HCT116 (cell line): ENCODE data around the gene KIF26A. TPM values are rescaled to one million over a fixed set of nuclear protein-coding genes. Genes with fewer than 3 reads are reported as not detected.
"Not testable (repeated sequence)": the region's sequence is repeated elsewhere in the genome, so short reads cannot be mapped to it uniquely, and the experiment has no call there.

Experiments used
- ATAC-seq: fragments of 200-7000 bp; cut with Tn5 transposase; 2 replicates; pipeline ENCODE4 v1.9.1; 2020; ENCODE audit warnings: mild to moderate bottlenecking, moderate library complexity
- BruUV-seq: library from RNA; stranded (reverse); fragments of 400-500 nt; replicated peaks from 2 replicates; lab custom pipeline; 2021; lab: Mats Ljungman, UMichigan
- CTCF ChIA-PET: fragments of 300-600 bp; sonication (Branson Sonifier 250); formaldehyde crosslinking; loops from one replicate; lab custom pipeline; 2021; ENCODE audit warnings: antibody characterized with exemption; lab: Charles Lee
- POLR2A ChIA-PET: fragments of 300-600, 350-600 bp; sonication (Branson Sonifier 250); formaldehyde crosslinking; loops from one replicate; lab custom pipeline; 2021; ENCODE audit warnings: antibody characterized with exemption; lab: Charles Lee
- RAD21 ChIA-PET, 2 experiments: fragments of 300-600 bp; sonication (Branson Sonifier 250); formaldehyde crosslinking; loops; one replicate each; lab custom pipeline; 2023; ENCODE audit warnings: low total read pairs in 2 of 2; ENCODE audit not compliant: uncharacterized antibody in 2 of 2, unreplicated experiment in 2 of 2, low non-redundant PET in 1 of 2; lab: Charles Lee
- DNase-seq: peaks from one replicate; pipeline ENCODE4 v3.0.0-alpha.2; 2010; ENCODE audit warnings: low read depth, low spot score
- H2AFZ ChIP-seq: fragments of 200-600 bp; shearing (Covaris generic), sonication (generic); 2 replicates; pipeline ENCODE4 v1.6.1; 2017; ENCODE audit warnings: low read depth, mixed run types, mixed read lengths, antibody characterized with exemption, low read length; ENCODE audit not compliant: poor library complexity, severe bottlenecking
- H3K27ac ChIP-seq: 2 replicates; pipeline ENCODE4 v1.5.1; 2012; ENCODE audit warnings: low read depth, low read length
- H3K27me3 ChIP-seq: fragments of 200-600 bp; sonication (generic); 2 replicates; pipeline ENCODE4 v1.6.1; 2016; ENCODE audit warnings: mixed run types, low read length, mixed read lengths; ENCODE audit not compliant: insufficient read depth
- H3K36me3 ChIP-seq, 2 experiments: fragments of 200-500 bp in 1 of 2; fragments of 200-600 bp in 1 of 2; sonication (Bioruptor generic) in 1 of 2; sonication (generic) in 1 of 2; 2 replicates each; pipeline versions ENCODE4 v1.5.1 to v1.6.1; 2014 to 2016; ENCODE audit warnings: low read length in 2 of 2, inconsistent platforms in 1 of 2, mixed read lengths in 1 of 2, mixed run types in 1 of 2; ENCODE audit not compliant: insufficient read depth in 2 of 2, control insufficient read depth in 1 of 2
- H3K4me1 ChIP-seq, 2 experiments: fragments of 200-600 bp in 1 of 2; sonication (generic) in 1 of 2; 2 replicates each; pipeline versions ENCODE4 v1.5.1 to v1.6.1; 2012 to 2017; ENCODE audit warnings: low read length in 2 of 2, inconsistent platforms in 1 of 2, mild to moderate bottlenecking in 1 of 2, mixed read lengths in 1 of 2, mixed run types in 1 of 2, moderate library complexity in 1 of 2; ENCODE audit not compliant: insufficient read depth in 2 of 2, control insufficient read depth in 1 of 2
- H3K4me2 ChIP-seq: fragments of 200-600 bp; sonication (generic); 2 replicates; pipeline ENCODE4 v1.6.1; 2017; ENCODE audit warnings: mixed run types, low read length, mixed read lengths
- H3K4me3 ChIP-seq, 2 experiments: fragments of 200-600 bp in 1 of 2; sonication (generic) in 1 of 2; replicated peaks in 1 of 2; 2 replicates each; pipeline ENCODE4 v1.5.1; 2011 to 2016; ENCODE audit warnings: low read length in 2 of 2, control low read depth in 1 of 2, low read depth in 1 of 2, mild to moderate bottlenecking in 1 of 2, mixed read lengths in 1 of 2, mixed run types in 1 of 2
- H3K79me2 ChIP-seq: fragments of 200-600 bp; sonication (generic); 2 replicates; pipeline ENCODE4 v1.6.1; 2017; ENCODE audit warnings: mild to moderate bottlenecking, mixed run types, low read length, moderate library complexity, mixed read lengths; ENCODE audit not compliant: insufficient read depth
- H3K9ac ChIP-seq: fragments of 200-600 bp; sonication (generic); 2 replicates; pipeline ENCODE4 v1.6.1; 2016; ENCODE audit warnings: low read length, mixed read lengths
- H3K9me2 ChIP-seq: fragments of 200-600 bp; sonication (generic), shearing (Covaris generic); 2 replicates; pipeline ENCODE4 v1.6.1; 2017; ENCODE audit warnings: mixed run types, mild to moderate bottlenecking, moderate library complexity; ENCODE audit not compliant: insufficient read depth
- H3K9me3 ChIP-seq, 2 experiments: fragments of 200-500 bp in 1 of 2; fragments of 200-600 bp in 1 of 2; sonication (Bioruptor generic) in 1 of 2; sonication (generic) in 1 of 2; 2 replicates each; pipeline ENCODE4 v1.6.1; 2014 to 2017; ENCODE audit warnings: low read length in 2 of 2, mixed read lengths in 2 of 2, inconsistent platforms in 1 of 2, low read depth in 1 of 2, mild to moderate bottlenecking in 1 of 2, mixed run types in 1 of 2, moderate library complexity in 1 of 2; ENCODE audit not compliant: control insufficient read depth in 1 of 2, insufficient read depth in 1 of 2
- H4K20me1 ChIP-seq: fragments of 200-600 bp; sonication (generic), shearing (Covaris generic); 2 replicates; pipeline ENCODE4 v1.6.1; 2017; ENCODE audit warnings: mixed run types, mild to moderate bottlenecking, moderate library complexity; ENCODE audit not compliant: insufficient read depth
- CBX3 ChIP-seq: IDR thresholded peaks from 2 replicates; pipeline ENCODE4 v1.6.1; 2012; ENCODE audit warnings: low read depth
- CEBPB ChIP-seq: IDR thresholded peaks from 2 replicates; pipeline ENCODE4 v1.6.1; 2012; ENCODE audit warnings: low read depth
- ELF1 ChIP-seq: IDR thresholded peaks from 2 replicates; pipeline ENCODE4 v1.6.1; 2012; ENCODE audit warnings: low read depth, borderline replicate concordance
- MAX ChIP-seq: IDR thresholded peaks from 2 replicates; pipeline ENCODE4 v1.6.1; 2012
- POLR2AphosphoS5 ChIP-seq: IDR thresholded peaks from 2 replicates; pipeline ENCODE4 v1.6.1; 2011; ENCODE audit warnings: mild to moderate bottlenecking, low read depth, low read length, moderate library complexity
- SP1 ChIP-seq: IDR thresholded peaks from 2 replicates; pipeline ENCODE4 v1.6.1; 2012; ENCODE audit warnings: low read depth
- YY1 ChIP-seq: IDR thresholded peaks from 2 replicates; pipeline ENCODE4 v1.6.1; 2011; ENCODE audit warnings: low read length, low read depth, moderate library complexity, mild to moderate bottlenecking; ENCODE audit not compliant: insufficient replicate concordance; ENCODE audit errors: extremely low read depth
- ZBTB33 ChIP-seq: IDR thresholded peaks from 2 replicates; pipeline ENCODE4 v1.6.1; 2011; ENCODE audit warnings: mild to moderate bottlenecking, low read length, moderate library complexity; ENCODE audit not compliant: insufficient replicate concordance; ENCODE audit errors: extremely low read depth
- intact Hi-C: fragments of 100-400 bp; cut with micrococcal nuclease; formaldehyde crosslinking; loops from 2 replicates; pipeline ENCODE4 v1.10.0; 2022
- total RNA-seq: library from RNA; stranded (reverse); gene quantifications from one replicate; pipeline ENCODE4 v1.2.1, GENCODE V29; 2021; ENCODE audit not compliant: unreplicated experiment

KIF26A gene
- total RNA-seq, 1 experiment from 2014 or later, result 10.2 TPM

- intact Hi-C loops, POLR2A ChIA-PET, H4K20me1 ChIP-seq, H3K9ac ChIP-seq, H3K27me3 ChIP-seq, BruUV-seq, H3K36me3 ChIP-seq, H2AFZ ChIP-seq, H3K79me2 ChIP-seq, H3K9me2 ChIP-seq: not testable (repeated sequence)
- CTCF ChIA-PET, result interaction anchor here (0.7 kb wide), 1 partner anchor 500 kb away, joined by 3 read pairs; no protein-coding TSS in a partner anchor
- DNase-seq (peak; percentile 69), ATAC-seq (peak; percentile 67)
- peak; percentile 39; the same call in 1 of the 2 replicates for TF ChIP-seq MAX
- TF ChIP-seq POLR2AphosphoS5, result 0 out of 2 replicates have a peak, but pooled peaks have one; percentile 25
- Histone ChIP-seq H3K9me3 (peaks cover 0 to 10% of the 10 kb centered on the region in 2 experiments; a peak in 1 of 4 replicates), H3K4me1 (peaks cover 15 to 24% of the 10 kb centered on the region in 2 experiments), H3K4me3 (peak overlapping the region; percentile 5 to 30; a peak in 3 of 4 replicates), H3K4me2 (peak overlapping the region; percentile 65), H3K27ac (peak overlapping the region; percentile 60; the same call in 1 of the 2 replicates)
- RAD21 ChIA-PET, result interaction anchor here (0.7 to 1.1 kb wide), 3 partner anchors 117 to 339 kb away, joined by 3 to 4 read pairs (median 3); no protein-coding TSS in a partner anchor
These were observed 87.1 kb downstream of the KIF26A start for GRCh38 chr14:104225278-104226190.

- DNase-seq (no peak), ATAC-seq (no peak)
- Histone ChIP-seq H3K79me2 (no peaks in the 10 kb centered on the region), H3K27me3 (no peaks in the 10 kb centered on the region), H3K36me3 (no peaks in the 10 kb centered on the region), H3K9ac (no peak overlapping the region), H3K9me2 (no peaks in the 10 kb centered on the region), H3K4me1 (peaks cover 15 to 24% of the 10 kb centered on the region in 2 experiments), H3K27ac (no peak overlapping the region)
- ChIA-PET CTCF (no interaction called here), POLR2A (no interaction called here)
- TF ChIP-seq MAX, result no peak
- TF ChIP-seq ZBTB33, result no peak
- no peak for TF ChIP-seq YY1
- no peak for TF ChIP-seq CBX3
- no peak for TF ChIP-seq SP1
- no peak for TF ChIP-seq ELF1
- TF ChIP-seq CEBPB, result no peak
- TF ChIP-seq, all 23 proteins: peak for 0
- peaks cover 0 to 12% of the 10 kb centered on the region in 2 experiments; a peak in 1 of 4 replicates for H3K9me3 ChIP-seq
- no peak overlapping the region for H2AFZ ChIP-seq
- H3K4me2 ChIP-seq, result peak overlapping the region; percentile 63
- RAD21 ChIA-PET, result no interaction called here
- H3K4me3 ChIP-seq, result no peak overlapping the region
- H4K20me1 ChIP-seq, result no peaks in the 10 kb centered on the region
- BruUV-seq, result no TSS peak
- intact Hi-C loops, result no loop called here
These were observed 88.3 kb downstream of the KIF26A start for GRCh38 chr14:104226421-104227383.
